GM21447 (cell line): Measurements from ENCODE around the gene MFAP2.

ENCODE experiments used
- ATAC-seq: cut with Tn5 transposase; IDR thresholded peaks from one replicate; pipeline ENCODE4 v1.9.1; 2021; ENCODE audit not compliant: unreplicated experiment

MFAP2 gene

GRCh38 chr1:17008208-17008855, 27.9 kb upstream of the MFAP2 start:
- no peak for ATAC-seq

- ATAC-seq, result no peak
Observed at GRCh38 chr1:17007121-17007520, 26.7 kb upstream of the MFAP2 start.

GRCh38 chr1:17005365-17005740, 24.9 kb upstream of the MFAP2 start:
- ATAC-seq, result no peak

GRCh38 chr1:17004466-17005364, 24.3 kb upstream of the MFAP2 start:
- no peak for ATAC-seq

- ATAC-seq, result no peak
Observed at GRCh38 chr1:17002524-17002902, 22.1 kb upstream of the MFAP2 start.

GRCh38 chr1:17001760-17002523, 21.5 kb upstream of the MFAP2 start:
- no peak for ATAC-seq

- ATAC-seq, result no peak
Observed at GRCh38 chr1:16999863-17000262, 19.4 kb upstream of the MFAP2 start.

- no peak for ATAC-seq
Observed at GRCh38 chr1:16998589-16998988, 18.2 kb upstream of the MFAP2 start.

GRCh38 chr1:16996845-16997244, 16.4 kb upstream of the MFAP2 start:
- no peak for ATAC-seq

GRCh38 chr1:16993521-16994038, 13.2 kb upstream of the MFAP2 start:
- no peak for ATAC-seq

- ATAC-seq, result no peak
Observed at GRCh38 chr1:16992675-16993074, 12.3 kb upstream of the MFAP2 start.

- ATAC-seq, result no peak
Observed at GRCh38 chr1:16992102-16992501, 11.7 kb upstream of the MFAP2 start.

- no peak for ATAC-seq
Observed at GRCh38 chr1:16991571-16991970, 11.2 kb upstream of the MFAP2 start.

- ATAC-seq, result no peak
Observed at GRCh38 chr1:16989676-16990391, 9.4 kb upstream of the MFAP2 start.

- no peak for ATAC-seq
Observed at GRCh38 chr1:16988210-16988609, 7.8 kb upstream of the MFAP2 start.

GRCh38 chr1:16986962-16987361, 6.5 kb upstream of the MFAP2 start:
- ATAC-seq, result no peak

GRCh38 chr1:16986560-16986959, 6.1 kb upstream of the MFAP2 start:
- ATAC-seq, result no peak

- no peak for ATAC-seq
Observed at GRCh38 chr1:16986113-16986512, 5.7 kb upstream of the MFAP2 start.

GRCh38 chr1:16984717-16985116, 4.3 kb upstream of the MFAP2 start:
- ATAC-seq, result no peak

- no peak for ATAC-seq
Observed at GRCh38 chr1:16983649-16984048, 3.2 kb upstream of the MFAP2 start.

GRCh38 chr1:16982902-16983301, 2.5 kb upstream of the MFAP2 start:
- no peak for ATAC-seq
